G401.6 (cell line): Measurements from ENCODE around the gene ZHX3.

Source experiments
- FAIRE-seq: peaks from 2 replicates; lab custom pipeline; 2012; peaks lifted over from hg19 to GRCh38; lab: Jason Lieb, UNC

The ZHX3 gene

DNA sequence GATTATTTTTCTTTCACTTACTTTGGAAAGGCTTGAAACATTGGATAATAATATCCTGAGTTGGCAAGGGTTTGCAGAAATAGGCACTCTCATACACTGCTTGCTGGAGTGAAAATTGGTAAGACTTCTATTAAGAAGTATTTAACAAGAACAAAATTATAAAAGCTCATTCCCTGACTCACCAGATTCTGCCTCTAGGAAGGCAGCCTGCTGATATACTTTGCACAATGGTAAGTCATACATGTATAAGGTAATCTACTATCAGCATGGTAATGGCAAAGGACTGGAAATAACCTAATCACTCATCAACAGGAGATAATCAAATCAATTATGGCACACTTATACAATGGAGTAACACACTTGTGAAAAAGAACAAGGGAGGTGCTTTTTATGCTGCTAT, 94.4 kb downstream of the ZHX3 start:
- FAIRE-seq = no peak

DNA sequence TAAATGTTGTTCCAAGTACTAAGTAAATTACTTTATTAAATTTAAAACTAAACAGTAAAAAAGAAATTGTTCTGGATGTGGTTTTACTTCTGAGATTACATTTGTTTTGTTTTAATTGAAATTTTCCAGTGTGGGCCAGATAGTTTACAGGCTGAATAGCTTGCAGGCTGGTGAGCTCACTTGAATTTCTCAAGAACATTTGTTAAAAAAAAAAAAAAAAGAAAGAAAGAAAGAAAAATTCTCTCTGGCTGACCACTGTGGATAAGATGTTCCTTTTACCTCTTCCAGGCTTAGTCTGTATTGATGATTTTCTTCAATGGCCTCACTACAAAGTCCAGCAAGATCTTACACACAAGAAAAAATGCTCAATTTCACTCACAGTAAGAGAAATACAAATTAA, 94.8 kb downstream of the ZHX3 start:
- FAIRE-seq = no peak

DNA sequence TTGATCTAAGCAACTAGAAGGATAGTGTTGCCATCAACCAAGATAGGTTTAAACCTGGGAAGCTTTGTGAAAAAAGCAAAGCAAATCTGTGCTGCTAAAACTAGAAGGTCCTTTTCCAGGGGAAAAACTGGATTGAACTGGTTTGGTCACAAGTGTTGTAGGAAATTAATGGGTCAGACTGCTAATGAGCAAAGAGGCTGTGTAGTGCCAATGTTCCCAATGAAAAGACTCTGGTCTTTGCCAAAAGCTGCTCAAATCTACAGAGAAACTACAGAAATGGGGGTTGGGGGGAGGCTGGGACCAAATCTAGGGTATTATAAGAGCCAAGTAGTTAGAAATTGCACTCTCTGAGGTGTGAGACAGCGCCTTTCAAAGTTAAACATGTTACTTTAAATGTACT, 95.2 kb downstream of the ZHX3 start:
- no peak for FAIRE-seq

DNA sequence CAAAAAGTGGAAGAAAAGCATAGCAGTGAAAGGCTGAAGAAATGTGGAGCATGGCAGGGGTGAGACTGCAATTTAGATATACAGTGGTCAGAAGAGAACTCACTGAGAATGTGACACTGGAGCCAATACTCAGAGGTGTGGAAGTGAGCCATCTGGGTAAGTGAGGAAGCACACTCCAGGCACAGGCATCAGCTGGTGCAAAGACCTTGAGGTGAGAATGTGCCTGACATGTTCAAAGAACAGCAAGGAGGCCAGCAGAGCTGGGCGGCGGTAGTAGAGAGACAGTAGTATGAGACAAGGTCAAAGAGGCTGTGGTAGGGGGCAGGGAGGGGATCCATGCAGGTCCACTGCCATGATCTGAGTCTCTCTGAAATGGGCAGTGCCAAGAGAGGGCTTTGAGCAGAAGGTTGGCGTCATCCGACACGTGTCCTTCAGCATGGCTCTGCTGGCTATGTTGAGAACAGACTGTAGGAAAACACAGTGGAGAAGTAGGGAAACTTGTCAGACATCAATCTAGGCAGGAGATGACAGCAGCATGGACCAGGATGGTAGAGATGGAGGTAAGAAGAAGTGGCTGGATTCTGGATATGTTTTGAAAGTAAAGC, 95.8 kb downstream of the ZHX3 start:
- FAIRE-seq = no peak

DNA sequence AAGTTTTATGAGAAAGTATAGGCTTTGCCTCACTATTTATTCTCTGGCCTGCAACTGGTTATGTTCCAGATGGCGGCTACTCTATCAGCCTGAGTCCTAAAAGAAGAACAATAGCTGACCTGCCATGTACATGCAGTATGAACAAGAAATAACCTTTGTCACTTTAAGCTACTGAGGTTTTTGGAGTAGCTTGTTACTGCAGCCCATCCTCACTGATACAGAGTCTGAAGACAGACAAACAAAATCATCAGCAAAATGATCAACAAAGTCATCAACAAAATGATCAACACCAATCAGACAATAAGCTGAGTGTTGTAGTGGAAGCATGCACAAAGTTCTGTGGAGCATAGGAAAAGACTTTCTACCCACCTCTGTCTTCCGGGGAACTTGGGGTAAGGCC, 97.7 kb downstream of the ZHX3 start:
- FAIRE-seq = no peak

DNA sequence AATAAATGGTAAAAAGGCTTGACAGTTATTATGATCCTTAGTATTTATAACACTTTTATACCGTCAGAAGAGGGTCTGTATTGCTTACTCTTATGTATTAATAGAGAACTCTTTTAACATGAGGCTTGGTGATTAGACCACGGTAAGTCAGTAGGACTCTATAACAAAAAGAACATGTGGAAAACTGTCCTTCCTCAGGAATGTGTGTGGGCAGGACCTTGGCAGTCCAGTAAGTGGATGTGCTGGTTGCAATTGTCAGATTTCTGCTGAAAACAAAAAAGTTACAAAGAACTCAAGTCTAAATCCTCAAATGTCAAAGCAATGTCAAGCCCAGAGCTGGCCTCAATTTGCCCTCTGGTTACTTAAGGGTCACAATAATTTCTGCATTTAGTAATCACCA, 99.1 kb downstream of the ZHX3 start:
- no peak for FAIRE-seq

DNA sequence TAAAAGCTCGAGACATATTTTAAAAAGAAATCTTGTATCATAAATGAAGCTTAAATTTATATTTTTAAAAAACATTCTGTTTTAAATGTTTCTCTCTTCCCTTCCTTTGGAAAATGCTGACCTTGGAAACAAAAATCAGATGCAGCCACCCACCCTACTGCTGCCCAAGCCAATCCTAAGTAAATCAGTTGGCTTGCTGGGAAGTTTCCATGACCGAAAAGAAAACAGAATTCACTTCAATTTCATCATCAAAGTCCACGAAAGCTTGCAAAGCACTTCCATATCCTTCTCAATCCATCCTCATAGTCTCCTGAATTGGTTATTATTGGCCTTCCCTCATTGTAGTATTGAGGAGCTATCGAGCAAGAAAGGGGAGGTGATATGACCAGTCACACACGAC, 100.1 kb downstream of the ZHX3 start:
- FAIRE-seq = no peak

DNA sequence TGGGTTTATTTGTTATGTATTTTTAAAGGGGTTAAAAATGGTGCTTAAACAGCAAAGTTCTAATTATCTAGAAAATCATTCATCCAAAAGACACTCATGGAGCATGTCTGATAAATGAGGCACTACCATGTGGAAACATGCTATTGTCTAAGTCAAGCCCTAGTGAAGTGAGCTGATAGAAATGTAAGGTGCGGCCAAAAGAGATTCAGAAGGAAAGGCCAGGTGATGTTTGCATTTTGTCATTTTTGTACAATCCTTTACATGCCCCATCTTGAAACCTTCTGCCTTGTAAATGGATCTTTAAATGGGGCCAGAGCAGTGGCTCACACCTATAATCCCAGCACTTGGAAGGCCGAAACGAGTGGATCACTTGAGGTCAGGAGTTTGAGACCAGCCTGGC, 102.9 kb downstream of the ZHX3 start:
- FAIRE-seq = no peak

DNA sequence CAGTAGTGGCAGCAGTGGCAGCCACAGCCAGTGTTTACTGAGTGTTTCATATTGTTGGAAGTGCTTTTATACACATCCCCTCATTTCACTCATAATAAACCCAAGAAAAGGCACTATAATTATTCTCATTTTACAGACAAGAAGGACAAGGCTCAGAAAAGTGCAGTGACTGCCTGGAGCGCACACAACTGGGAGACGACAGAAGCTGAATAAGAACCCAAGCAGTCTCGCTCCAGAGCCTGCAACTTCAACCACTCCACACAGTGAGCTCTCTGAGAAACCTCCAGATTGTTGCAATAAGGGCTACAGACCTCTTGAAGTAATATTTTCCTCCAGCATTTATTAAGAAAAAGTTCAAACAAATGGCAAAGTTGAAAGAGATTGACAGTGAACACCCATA, 103.3 kb downstream of the ZHX3 start:
- FAIRE-seq = no peak

DNA sequence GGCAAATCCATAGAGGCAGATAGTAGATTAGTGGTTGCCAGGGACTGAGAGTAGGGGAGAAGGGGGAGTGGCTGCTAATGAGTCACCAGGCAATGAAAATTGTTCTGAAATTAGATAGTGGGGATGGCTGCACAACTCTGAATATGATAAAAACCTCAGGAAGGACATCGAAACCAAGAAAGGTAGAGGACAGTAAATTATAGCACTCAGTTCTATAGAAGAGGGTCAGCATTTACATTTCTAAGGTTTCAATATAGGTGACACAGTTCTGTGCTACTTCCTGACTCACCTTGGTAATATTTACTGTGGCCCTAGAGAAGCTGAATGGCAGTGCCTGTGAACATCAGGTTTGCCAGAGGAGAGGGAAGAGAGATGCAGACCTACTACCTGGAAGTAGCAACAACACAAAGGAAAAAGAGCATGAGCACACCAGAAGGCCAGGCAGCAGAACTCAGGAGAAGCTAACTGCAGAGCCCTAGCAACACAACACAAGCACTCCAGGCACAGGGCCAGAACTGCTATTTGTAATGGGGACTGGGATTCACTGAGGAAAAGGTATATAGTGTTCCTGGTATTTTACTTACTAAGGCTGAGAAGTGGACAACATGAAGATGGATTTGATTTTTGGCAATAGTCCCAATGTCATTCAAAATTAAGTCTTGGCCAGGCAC, 104.2 kb downstream of the ZHX3 start:
- no peak for FAIRE-seq

DNA sequence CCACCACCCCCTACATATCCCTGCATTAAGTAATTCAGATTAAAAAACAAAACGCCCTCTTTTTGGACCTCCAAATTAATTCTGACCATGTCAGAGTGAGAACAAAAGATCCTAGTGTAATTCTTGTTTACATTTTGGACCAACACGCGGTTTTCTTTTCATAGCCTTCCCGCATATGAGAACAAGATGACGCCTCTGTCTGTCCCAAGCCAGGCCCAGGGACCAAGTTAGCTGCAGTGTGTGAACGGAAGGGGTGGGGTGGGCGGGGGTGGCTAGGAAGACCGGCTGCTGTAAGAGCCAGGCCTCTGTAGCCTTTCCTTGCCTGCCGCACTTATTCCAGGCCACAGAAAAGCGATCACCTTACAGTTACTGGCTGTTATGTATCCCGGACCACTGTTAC, 112.2 kb downstream of the ZHX3 start:
- FAIRE-seq = no peak

DNA sequence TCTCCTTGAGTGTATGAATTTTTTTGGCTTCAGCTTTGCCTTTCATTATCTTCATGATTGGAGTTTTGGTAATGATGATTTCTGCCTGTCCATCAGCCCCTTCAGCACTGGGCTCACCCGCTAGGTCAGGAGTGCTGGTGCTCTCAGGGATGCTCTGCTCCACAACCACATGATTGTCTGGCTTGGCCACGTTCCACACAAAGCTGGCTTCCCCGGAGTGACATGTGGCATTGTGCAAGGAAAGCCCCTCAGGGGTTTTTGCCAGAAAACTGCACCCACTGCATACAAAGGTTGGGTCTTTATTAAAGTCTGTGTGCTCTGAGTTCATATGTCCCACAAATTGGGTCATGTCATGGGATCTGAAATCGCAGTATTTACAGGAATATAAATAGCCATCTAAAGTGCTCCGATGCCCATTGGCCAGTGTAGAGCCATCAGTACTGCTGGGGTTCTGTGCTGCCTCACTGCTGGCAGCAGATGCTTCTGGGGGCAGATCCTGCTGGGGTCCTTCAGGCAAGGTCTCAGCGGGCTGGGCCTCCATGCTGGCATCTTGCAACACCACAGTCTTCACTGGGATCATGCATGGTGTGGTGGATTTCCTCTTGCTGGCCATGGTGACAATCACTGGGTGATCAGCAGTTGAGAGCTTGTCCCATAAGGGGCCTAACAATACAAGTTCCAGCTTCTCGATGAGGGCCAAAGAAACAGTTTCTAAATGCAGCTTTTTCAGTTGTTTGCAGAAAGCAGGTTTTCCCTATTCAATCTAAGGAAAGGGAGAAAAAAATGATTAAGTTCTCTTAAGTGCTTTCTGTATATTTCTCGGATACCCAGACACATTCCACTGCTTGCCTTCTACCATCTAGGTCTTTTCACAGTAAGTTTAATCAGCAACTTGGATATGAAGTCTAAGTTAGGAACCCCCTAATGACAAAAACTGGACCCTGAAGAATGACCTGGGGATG, 112.9 kb downstream of the ZHX3 start:
- no peak for FAIRE-seq

DNA sequence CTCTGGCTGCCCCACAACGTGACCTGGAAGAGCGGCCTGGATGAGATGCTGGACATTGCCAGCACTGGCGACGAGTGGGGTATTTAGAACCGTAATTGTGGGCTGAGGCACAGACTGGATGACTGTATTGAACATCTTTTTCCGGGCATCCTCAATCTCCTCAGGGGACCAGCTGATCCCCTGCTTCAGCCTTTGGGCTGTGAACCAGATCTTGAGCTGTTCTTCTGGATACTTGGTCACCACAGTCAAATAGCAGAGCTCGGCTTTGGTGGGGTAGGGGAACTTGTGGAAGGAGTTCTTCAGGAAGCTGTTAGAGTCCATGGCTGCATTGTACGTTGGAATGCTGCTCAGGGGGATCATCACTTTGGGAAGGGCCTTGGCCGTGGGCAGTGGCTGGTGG, 113.9 kb downstream of the ZHX3 start:
- no peak for FAIRE-seq

DNA sequence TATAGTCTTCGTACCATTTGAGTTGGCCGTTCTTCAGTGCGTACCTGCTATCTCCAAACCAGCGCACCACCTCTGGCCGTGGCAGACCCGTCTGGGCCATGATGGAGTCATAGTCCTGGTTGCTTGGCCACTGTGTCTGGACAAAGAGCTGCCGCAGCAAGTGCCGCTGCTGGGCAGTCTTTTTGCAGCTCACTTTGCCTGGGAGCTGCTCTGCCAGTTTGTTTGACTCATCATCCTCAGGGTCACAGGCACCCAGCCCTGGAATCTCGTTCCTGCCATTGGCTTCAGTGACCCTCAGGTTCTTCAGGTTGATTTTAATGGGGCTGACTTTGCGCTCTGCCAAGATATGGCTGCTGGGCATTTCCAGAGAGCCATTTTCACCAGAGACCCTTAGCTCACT, 115.1 kb downstream of the ZHX3 start:
- no peak for FAIRE-seq

DNA sequence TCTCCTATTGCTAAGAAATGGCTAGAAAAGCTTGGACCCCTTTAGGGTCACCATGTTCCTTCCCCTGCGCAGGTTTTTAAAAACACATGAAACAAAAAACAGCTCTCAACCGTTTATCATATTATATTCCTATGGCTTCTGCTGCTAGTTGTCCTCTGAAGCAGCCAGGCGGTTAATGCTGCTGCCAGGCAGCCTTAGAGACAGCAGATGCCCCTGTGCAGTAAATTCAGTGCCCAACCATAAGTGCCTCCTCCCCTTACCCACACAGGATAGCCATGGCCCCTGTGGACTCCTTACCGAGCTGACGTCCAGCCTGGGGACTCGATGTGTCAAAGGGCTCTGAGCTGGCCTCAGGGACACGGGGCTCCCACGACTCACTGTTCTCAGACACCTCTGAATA, 115.8 kb downstream of the ZHX3 start:
- FAIRE-seq = no peak

DNA sequence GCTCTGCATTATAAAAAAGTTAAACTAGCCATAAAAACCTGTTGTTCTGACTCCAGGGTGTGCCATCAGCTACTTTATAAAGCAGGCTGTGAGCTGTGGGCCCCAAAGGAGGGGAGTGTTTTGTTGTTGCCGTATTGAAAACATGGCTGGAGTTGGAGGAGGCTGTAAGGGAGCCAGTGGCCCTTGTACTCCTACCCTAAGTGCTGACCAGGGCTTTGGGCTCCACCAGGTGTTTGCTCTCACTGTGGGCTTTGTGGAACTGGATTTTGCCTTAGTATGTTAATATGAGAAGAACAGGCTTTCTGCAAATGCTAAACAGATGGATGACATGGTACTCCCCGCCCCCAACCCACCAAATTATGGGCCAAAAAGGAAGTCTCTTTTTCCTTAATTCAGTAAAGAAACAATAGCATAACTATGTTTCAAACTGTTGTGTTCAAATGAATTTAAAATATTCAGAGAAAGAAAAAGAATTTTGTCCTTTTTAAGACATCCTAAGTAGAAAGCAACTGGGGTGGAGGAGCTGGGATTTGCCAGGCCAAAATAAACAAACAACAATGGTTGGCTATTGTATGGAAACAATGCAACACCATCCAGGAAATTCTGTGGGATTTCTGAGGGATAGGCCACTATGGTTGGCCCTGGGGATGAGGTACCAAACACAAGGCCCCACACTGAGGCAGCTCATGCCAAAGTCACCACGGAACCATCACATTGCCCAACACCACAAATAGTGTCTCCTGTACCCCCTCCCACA, 116.9 kb downstream of the ZHX3 start:
- no peak for FAIRE-seq

DNA sequence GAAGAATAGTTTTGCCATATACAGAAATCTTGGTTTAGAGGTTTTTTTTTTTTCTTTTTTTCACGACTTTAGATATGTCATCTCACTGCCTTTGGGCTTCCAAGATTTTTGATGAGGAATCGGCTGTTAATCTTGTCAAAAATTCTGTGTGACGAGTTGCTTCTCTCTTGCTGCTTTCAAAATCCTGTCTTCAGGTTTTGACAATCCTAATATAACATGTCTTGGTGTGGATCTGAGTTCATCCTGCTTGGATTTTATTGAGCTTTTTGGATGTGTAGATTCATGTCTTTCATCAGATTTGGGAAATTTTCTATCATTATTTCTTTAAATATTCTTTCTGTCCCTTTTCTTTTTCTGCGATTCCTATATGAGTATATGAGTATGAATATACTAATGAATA, 119.1 kb downstream of the ZHX3 start:
- FAIRE-seq = no peak

DNA sequence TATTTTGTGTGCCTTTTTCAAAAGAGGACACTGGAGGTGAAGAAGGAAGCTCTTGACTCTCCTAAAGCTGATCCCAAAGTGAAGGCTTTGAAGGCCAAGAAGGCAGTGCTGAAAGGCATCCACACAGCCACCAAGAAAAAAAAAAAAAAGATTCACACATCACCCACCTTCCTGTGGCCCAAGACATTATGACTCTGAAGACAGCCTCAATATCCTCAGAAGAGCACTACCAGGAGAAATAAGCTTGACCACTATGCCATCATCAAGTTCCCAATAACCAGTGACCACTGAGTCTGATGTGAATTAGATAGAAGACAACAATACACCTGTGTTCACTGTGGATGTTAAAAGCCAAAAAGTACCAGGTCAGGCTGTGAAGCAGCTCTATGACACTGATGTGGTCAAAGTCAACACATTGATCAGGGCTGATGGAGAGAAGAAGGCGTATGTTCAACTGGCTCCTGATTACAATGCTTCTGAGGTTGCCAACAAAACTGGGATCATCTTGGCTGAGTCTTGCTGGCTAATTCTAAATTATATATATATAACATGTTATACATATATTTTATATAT, 120.8 kb downstream of the ZHX3 start:
- FAIRE-seq = no peak

DNA sequence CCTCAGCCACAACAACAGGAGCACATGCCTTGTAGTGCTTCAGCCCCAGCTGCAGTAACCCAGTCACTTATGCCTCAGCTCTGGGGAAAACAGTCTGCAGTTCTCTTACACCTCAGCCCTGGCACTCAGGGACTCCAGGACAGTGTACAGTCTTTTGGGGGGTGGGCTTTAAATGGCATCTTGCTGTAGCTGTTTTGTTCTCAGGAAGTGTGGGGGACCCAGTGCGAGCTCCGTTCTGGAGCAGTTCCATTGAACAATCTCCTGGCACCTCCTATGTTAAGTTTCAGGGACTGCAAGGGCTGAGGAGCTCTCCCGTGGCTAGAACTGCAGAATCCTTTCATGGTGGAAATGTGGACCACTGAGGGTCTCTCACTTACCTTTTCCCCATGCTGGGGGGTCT, 125.0 kb downstream of the ZHX3 start:
- FAIRE-seq = no peak

DNA sequence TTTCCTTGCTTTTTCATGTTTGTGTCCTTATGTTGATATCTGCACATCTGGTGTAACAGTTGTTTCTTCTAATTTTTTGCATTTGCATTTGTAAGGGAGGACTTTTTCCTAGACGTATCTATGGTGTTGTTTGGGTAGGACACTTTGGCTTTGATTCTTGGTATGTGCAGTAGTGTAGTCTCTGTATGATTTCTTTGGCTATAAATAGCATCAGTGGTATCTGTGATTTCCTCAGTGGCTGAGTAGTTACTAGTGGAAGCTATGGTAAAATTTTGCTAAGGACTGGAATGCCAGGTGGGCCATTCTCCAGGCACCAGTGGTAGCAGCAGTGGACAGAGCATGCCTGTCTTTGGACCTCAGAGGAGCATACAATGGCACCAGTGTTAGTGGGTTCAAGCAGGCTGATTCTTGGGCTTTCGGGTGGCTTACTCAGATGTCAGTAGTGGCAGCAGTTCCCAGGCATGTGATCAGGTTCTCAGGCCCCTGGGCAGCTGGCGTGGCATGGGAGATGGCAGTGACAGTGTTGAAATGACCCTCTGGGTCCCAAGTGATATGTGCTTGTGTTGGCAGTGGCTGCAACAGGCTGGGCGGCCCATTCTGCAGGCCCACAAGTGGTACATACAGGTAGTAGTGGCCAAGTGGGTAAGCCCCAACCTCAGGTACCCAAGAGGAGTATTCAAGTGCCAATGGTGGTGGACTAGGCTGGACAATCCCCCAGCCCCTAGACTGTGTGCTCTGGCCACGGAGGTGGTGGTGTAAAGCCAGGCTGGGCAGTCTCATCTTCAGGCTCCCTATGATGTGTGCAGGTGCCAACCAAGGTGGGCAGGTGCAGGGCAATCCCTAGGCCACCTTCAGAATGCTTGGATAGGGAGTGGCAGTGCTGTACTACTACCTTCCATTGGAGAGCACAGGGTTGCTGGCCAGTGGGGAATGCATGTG, 125.7 kb downstream of the ZHX3 start:
- FAIRE-seq = no peak

DNA sequence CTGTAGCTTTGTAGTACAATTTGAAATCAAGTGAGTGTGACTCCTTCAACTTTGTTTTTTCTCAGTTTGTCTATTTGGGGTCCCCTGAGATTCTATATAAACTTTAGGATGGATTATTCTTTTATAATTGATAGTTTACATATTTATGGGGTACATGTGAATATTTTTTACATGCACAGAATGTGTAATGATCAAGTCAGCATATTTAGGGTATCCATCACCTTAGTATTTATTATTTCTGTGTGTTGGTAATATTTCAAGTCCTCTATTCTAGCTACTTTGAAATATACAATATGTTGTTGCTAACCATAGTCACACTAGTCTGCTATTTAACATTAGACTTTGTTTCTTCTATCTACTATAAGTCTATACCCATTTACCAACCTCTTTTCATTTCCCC, 129.9 kb downstream of the ZHX3 start:
- no peak for FAIRE-seq
